Mesendoderm (in vitro differentiated cells): ENCODE data around the gene CISTR. TPM values are rescaled to one million over a fixed set of nuclear protein-coding genes. Genes with fewer than 3 reads are reported as not detected.

Experiments
- DNase-seq: peaks from one replicate; pipeline ENCODE4 v3.0.0; 2013
- H2AK5ac ChIP-seq: 2 replicates; pipeline ENCODE4 v1.6.1; 2013; ENCODE audit warnings: low read length, inconsistent platforms
- H2BK120ac ChIP-seq: 2 replicates; pipeline ENCODE4 v1.6.1; 2013; ENCODE audit warnings: low read depth, mild to moderate bottlenecking, low read length, moderate library complexity, mixed read lengths
- H2BK15ac ChIP-seq: replicated peaks from 2 replicates; pipeline ENCODE4 v1.6.1; 2013; ENCODE audit warnings: low read depth, mild to moderate bottlenecking, moderate library complexity
- H2BK5ac ChIP-seq: 2 replicates; pipeline ENCODE4 v1.6.1; 2013; ENCODE audit warnings: low read length, inconsistent platforms
- H3K18ac ChIP-seq: 2 replicates; pipeline ENCODE4 v1.6.1; 2013; ENCODE audit warnings: mild to moderate bottlenecking, low read length, mixed read lengths
- H3K23ac ChIP-seq: one replicate; pipeline ENCODE4 v1.6.1; 2013; ENCODE audit warnings: low read length
- H3K27ac ChIP-seq: 2 replicates; pipeline ENCODE4 v1.5.1; 2013; ENCODE audit warnings: low read depth, mild to moderate bottlenecking, inconsistent platforms, low read length, moderate library complexity
- H3K27me3 ChIP-seq: 2 replicates; pipeline ENCODE4 v1.6.1; 2013; ENCODE audit warnings: low read length, control low read depth, mild to moderate bottlenecking, inconsistent platforms; ENCODE audit not compliant: insufficient read depth, poor library complexity
- H3K36me3 ChIP-seq: 2 replicates; pipeline ENCODE4 v1.6.1; 2013; ENCODE audit warnings: low read length, inconsistent platforms; ENCODE audit not compliant: control insufficient read depth, insufficient read depth
- H3K4ac ChIP-seq: one replicate; pipeline ENCODE4 v1.6.1; 2013; ENCODE audit warnings: low read depth, mild to moderate bottlenecking, low read length, moderate library complexity
- H3K4me1 ChIP-seq: 2 replicates; pipeline ENCODE4 v1.6.1; 2013; ENCODE audit warnings: low read depth, low read length, inconsistent platforms; ENCODE audit not compliant: control insufficient read depth
- H3K4me2 ChIP-seq: 2 replicates; pipeline ENCODE4 v1.6.1; 2013; ENCODE audit warnings: low read length
- H3K4me3 ChIP-seq: 2 replicates; pipeline ENCODE4 v1.5.1; 2013; ENCODE audit warnings: mild to moderate bottlenecking, low read length
- H3K56ac ChIP-seq: one replicate; pipeline ENCODE4 v1.6.1; 2013; ENCODE audit warnings: low read length
- H3K79me1 ChIP-seq: 2 replicates; pipeline ENCODE4 v1.6.1; 2013; ENCODE audit warnings: low read length, inconsistent platforms
- H3K79me2 ChIP-seq: 2 replicates; pipeline ENCODE4 v1.6.1; 2013; ENCODE audit warnings: mild to moderate bottlenecking, low read length; ENCODE audit not compliant: control insufficient read depth, insufficient read depth
- H3K9ac ChIP-seq: 2 replicates; pipeline ENCODE4 v1.6.1; 2013; ENCODE audit warnings: low read length, inconsistent platforms
- H4K5ac ChIP-seq: one replicate; pipeline ENCODE4 v1.6.1; 2013; ENCODE audit warnings: low read length
- H4K8ac ChIP-seq: one replicate; pipeline ENCODE4 v1.6.1; 2013; ENCODE audit warnings: low read depth, mild to moderate bottlenecking, control low read depth, low read length, moderate library complexity
- WGBS: extraction: QIAGEN DNeasy Blood & Tissue Kit; methylation state at CpG from one replicate; pipeline ENCODE4 v1.1.7; 2013; ENCODE audit warnings: low lambda C conversion rate, missing lambda C conversion rate; ENCODE audit not compliant: insufficient coverage; ENCODE audit errors: extremely low coverage; 5-methylcytosine and 5-hydroxymethylcytosine counted together
- polyA plus RNA-seq, 2 experiments: library from polyadenylated mRNA; stranded (reverse); fragments of 200-250 nt; gene quantifications; one replicate each; pipeline ENCODE4 v1.2.3, GENCODE V29; 2013

Gene CISTR
- not detected for polyA plus RNA-seq (2013, experiment 1 of 2)
- 0.11 TPM for polyA plus RNA-seq (2013, experiment 2 of 2)

GRCh38 chr12:53751336-53752191 is at the start of gene CISTR:
TSS of gene CISTR (minus strand) at chr12:53751979.
- Histone ChIP-seq H3K4ac (no peak within 1 kb of the TSS), H4K8ac (no peak within 1 kb of the TSS), H3K79me1 (no peaks in the 10 kb centered on the region), H3K36me3 (no peaks in the 10 kb centered on the region), H3K18ac (no peak within 1 kb of the TSS), H2AK5ac (no peak within 1 kb of the TSS), H3K4me1 (peaks cover 2% of the 10 kb centered on the region), H4K5ac (no peak within 1 kb of the TSS), H3K56ac (peak within 1 kb of the TSS; percentile 58), H2BK15ac (no peak within 1 kb of the TSS), H3K27ac (no peak within 1 kb of the TSS), H2BK5ac (no peak within 1 kb of the TSS), H3K4me2 (peak within 1 kb of the TSS; percentile 54), H3K9ac (peak within 1 kb of the TSS; percentile 56), H2BK120ac (no peak within 1 kb of the TSS), H3K4me3 (no peak within 1 kb of the TSS), H3K27me3 (peaks cover 61% of the 10 kb centered on the region), H3K79me2 (no peaks in the 10 kb centered on the region), H3K23ac (peak within 1 kb of the TSS; percentile 83)
- WGBS: no CpG with 5 or more reads among the region's 76 CpGs
- DNase-seq: peak; percentile 28

GRCh38 chr12:53798575-53798974 is 46.8 kb upstream of the CISTR start:
- H2BK5ac ChIP-seq: no peak overlapping the region
- WGBS: no CpG with 5 or more reads among the region's 2 CpGs
- no peaks in the 10 kb centered on the region for H3K79me2 ChIP-seq
- H3K4ac ChIP-seq: no peak overlapping the region
- no peak overlapping the region for H2BK15ac ChIP-seq
- no peak overlapping the region for H3K56ac ChIP-seq
- no peaks in the 10 kb centered on the region for H3K27me3 ChIP-seq
- H2AK5ac ChIP-seq: no peak overlapping the region
- no peaks in the 10 kb centered on the region for H3K36me3 ChIP-seq
- no peak overlapping the region for H3K4me2 ChIP-seq
- no peak overlapping the region for H2BK120ac ChIP-seq
- no peak overlapping the region for H3K23ac ChIP-seq
- H4K8ac ChIP-seq: no peak overlapping the region
- H3K4me1 ChIP-seq: no peaks in the 10 kb centered on the region
- no peaks in the 10 kb centered on the region for H3K79me1 ChIP-seq
- no peak overlapping the region for H3K9ac ChIP-seq
- no peak overlapping the region for H3K27ac ChIP-seq
- no peak overlapping the region for H3K18ac ChIP-seq
- DNase-seq: no peak
- H4K5ac ChIP-seq: no peak overlapping the region
- no peak overlapping the region for H3K4me3 ChIP-seq

GRCh38 chr12:53795927-53796326 is 44.1 kb upstream of the CISTR start:
- no peak overlapping the region for H2AK5ac ChIP-seq
- H3K27ac ChIP-seq: no peak overlapping the region
- no peak overlapping the region for H2BK120ac ChIP-seq
- no CpG with 5 or more reads among the region's 6 CpGs for WGBS
- no peak for DNase-seq
- no peak overlapping the region for H2BK15ac ChIP-seq
- no peak overlapping the region for H3K18ac ChIP-seq
- H3K23ac ChIP-seq: no peak overlapping the region
- H2BK5ac ChIP-seq: no peak overlapping the region
- no peaks in the 10 kb centered on the region for H3K79me2 ChIP-seq
- H3K56ac ChIP-seq: no peak overlapping the region
- H3K4ac ChIP-seq: no peak overlapping the region
- no peak overlapping the region for H4K8ac ChIP-seq
- H3K4me1 ChIP-seq: no peaks in the 10 kb centered on the region
- H3K79me1 ChIP-seq: no peaks in the 10 kb centered on the region
- H3K36me3 ChIP-seq: no peaks in the 10 kb centered on the region
- no peaks in the 10 kb centered on the region for H3K27me3 ChIP-seq
- no peak overlapping the region for H3K9ac ChIP-seq
- H3K4me3 ChIP-seq: no peak overlapping the region
- H4K5ac ChIP-seq: no peak overlapping the region
- H3K4me2 ChIP-seq: no peak overlapping the region

GRCh38 chr12:53793221-53793620 is 41.4 kb upstream of the CISTR start:
- H3K4me3 ChIP-seq: no peak overlapping the region
- no peak overlapping the region for H2BK120ac ChIP-seq
- no peak for DNase-seq
- H2AK5ac ChIP-seq: no peak overlapping the region
- H3K4ac ChIP-seq: no peak overlapping the region
- no peak overlapping the region for H3K23ac ChIP-seq
- H3K56ac ChIP-seq: no peak overlapping the region
- H3K4me1 ChIP-seq: no peaks in the 10 kb centered on the region
- no peaks in the 10 kb centered on the region for H3K27me3 ChIP-seq
- no peak overlapping the region for H4K5ac ChIP-seq
- no peak overlapping the region for H3K27ac ChIP-seq
- H3K36me3 ChIP-seq: no peaks in the 10 kb centered on the region
- H3K4me2 ChIP-seq: no peak overlapping the region
- H3K79me2 ChIP-seq: no peaks in the 10 kb centered on the region
- H3K18ac ChIP-seq: no peak overlapping the region
- H2BK5ac ChIP-seq: no peak overlapping the region
- no peak overlapping the region for H3K9ac ChIP-seq
- no peak overlapping the region for H4K8ac ChIP-seq
- WGBS: no CpG with 5 or more reads among the region's 2 CpGs
- H3K79me1 ChIP-seq: no peaks in the 10 kb centered on the region
- no peak overlapping the region for H2BK15ac ChIP-seq

GRCh38 chr12:53791735-53792326 is 40.1 kb upstream of the CISTR start:
- Histone ChIP-seq H2BK15ac (no peak overlapping the region), H2BK5ac (no peak overlapping the region), H3K27ac (no peak overlapping the region), H3K23ac (no peak overlapping the region), H2AK5ac (no peak overlapping the region), H3K4me3 (no peak overlapping the region), H4K8ac (no peak overlapping the region), H2BK120ac (no peak overlapping the region), H3K79me1 (no peaks in the 10 kb centered on the region), H3K27me3 (no peaks in the 10 kb centered on the region), H3K36me3 (no peaks in the 10 kb centered on the region), H3K4me2 (no peak overlapping the region), H3K56ac (no peak overlapping the region), H3K4ac (no peak overlapping the region), H3K9ac (no peak overlapping the region), H4K5ac (no peak overlapping the region), H3K79me2 (no peaks in the 10 kb centered on the region), H3K18ac (no peak overlapping the region), H3K4me1 (no peaks in the 10 kb centered on the region)
- peak; percentile 45 for DNase-seq
- WGBS: no CpG with 5 or more reads among the region's 1 CpG
